A549 (cell line): ENCODE data around the gene RABIF. TPM values are rescaled to one million over a fixed set of nuclear protein-coding genes. Genes with fewer than 3 reads are reported as not detected.
"Not testable (repeated sequence)": the region's sequence is repeated elsewhere in the genome, so short reads cannot be mapped to it uniquely, and the experiment has no call there.

Experiments
- ATAC-seq, 2 experiments: fragments of 200-7000 bp in 1 of 2; fragments of >200 bp in 1 of 2; cut with Nextera tagmentation in 1 of 2; cut with Tn5 transposase in 1 of 2; 3 replicates each; pipeline versions ENCODE4 v1.8.0 to v1.9.1; 2018 to 2020; ENCODE audit warnings: mild to moderate bottlenecking in 1 of 2, moderate library complexity in 1 of 2
- CTCF ChIA-PET: fragments of 300-600 bp; sonication (Branson Sonifier 250); formaldehyde crosslinking; extraction: SDS; loops from one replicate; lab custom pipeline; 2021; ENCODE audit warnings: antibody characterized with exemption, inconsistent platforms; lab: Yijun Ruan, JAX
- POLR2A ChIA-PET: fragments of 350-600 bp; formaldehyde crosslinking; extraction: SDS; loops from one replicate; lab custom pipeline; 2021; ENCODE audit warnings: antibody characterized with exemption, inconsistent platforms; lab: Yijun Ruan, JAX
- DNase-seq, 2 experiments: peaks; one replicate each; pipeline versions ENCODE4 v3.0.0 to v3.0.0-alpha.2; 2011 to 2016; ENCODE audit warnings: low read depth in 1 of 2, low spot score in 1 of 2
- FAIRE-seq: peaks from 2 replicates; lab custom pipeline; 2011; peaks lifted over from hg19 to GRCh38; lab: Jason Lieb, UNC
- H3K27ac ChIP-seq, 2 experiments: fragments of >200 bp; sonication (Bioruptor Twin); formaldehyde crosslinking; 3 replicates each; pipeline ENCODE4 v1.5.1; 2016 to 2017
- H3K4me1 ChIP-seq: fragments of >200 bp; sonication (Bioruptor Twin); formaldehyde crosslinking; 3 replicates; pipeline ENCODE4 v1.6.1; 2016
- H3K4me2 ChIP-seq: fragments of >200 bp; sonication (Bioruptor Twin); formaldehyde crosslinking; 3 replicates; pipeline ENCODE4 v1.6.1; 2016
- H3K4me3 ChIP-seq: fragments of >200 bp; sonication (Bioruptor Twin); formaldehyde crosslinking; 3 replicates; pipeline ENCODE4 v1.5.1; 2016
- H3K9me3 ChIP-seq: fragments of >200 bp; sonication (Bioruptor Twin); formaldehyde crosslinking; 3 replicates; pipeline ENCODE4 v1.6.1; 2016
- CEBPB ChIP-seq, 2 experiments: fragments of >200 bp in 1 of 2; sonication (Bioruptor Twin) in 1 of 2; formaldehyde crosslinking in 1 of 2; IDR thresholded peaks; 2 replicates each; pipeline ENCODE4 v1.6.1; 2012 to 2016
- CHD2 ChIP-seq: fragments of 150-350 bp; IDR thresholded peaks from 2 replicates; pipeline ENCODE4 v1.6.1; 2014; ENCODE audit warnings: low read length; ENCODE audit not compliant: partially characterized antibody
- CHD4 ChIP-seq: fragments of 200-600 bp; sonication (generic); IDR thresholded peaks from 2 replicates; pipeline ENCODE4 v1.6.1; 2016; ENCODE audit warnings: antibody characterized with exemption, mild to moderate bottlenecking, borderline replicate concordance
- ESRRA ChIP-seq: fragments of 150-350 bp; IDR thresholded peaks from 2 replicates; pipeline ENCODE4 v1.6.1; 2014; ENCODE audit warnings: mild to moderate bottlenecking, low read length, borderline replicate concordance
- FOSL2 ChIP-seq, 2 experiments: fragments of 450-650 bp in 1 of 2; fragments of >200 bp in 1 of 2; sonication (Bioruptor Twin) in 1 of 2; formaldehyde crosslinking; IDR thresholded peaks; 2 replicates each; pipeline versions ENCODE4 v1.5.0 to v1.6.1; 2016 to 2020; ENCODE audit warnings: mild to moderate bottlenecking in 1 of 2, moderate library complexity in 1 of 2
- HES2 ChIP-seq: fragments of >200 bp; sonication (Bioruptor Twin); formaldehyde crosslinking; IDR thresholded peaks from 2 replicates; pipeline ENCODE4 v1.6.1; 2016
- HEYL ChIP-seq: fragments of 250-450 bp; sonication (Bioruptor Pico); IDR thresholded peaks from 2 replicates; pipeline ENCODE4 v1.8.0; 2021; ENCODE audit warnings: mild to moderate bottlenecking, moderate library complexity
- HOXB5 ChIP-seq: fragments of 250-450 bp; sonication (Bioruptor Pico); IDR thresholded peaks from 2 replicates; pipeline ENCODE4 v1.5.0; 2020; ENCODE audit warnings: mild to moderate bottlenecking, moderate library complexity
- JUN ChIP-seq, 2 experiments: fragments of >200 bp; sonication (Bioruptor Twin); formaldehyde crosslinking; IDR thresholded peaks; 2 replicates in 1 of 2; 3 replicates in 1 of 2; pipeline ENCODE4 v1.6.1; 2016 to 2017
- JUNB ChIP-seq: fragments of >200 bp; sonication (Bioruptor Twin); formaldehyde crosslinking; IDR thresholded peaks from 2 replicates; pipeline ENCODE4 v1.6.1; 2016
- KDM1A ChIP-seq: fragments of 200-600 bp; sonication (generic); IDR thresholded peaks from 2 replicates; pipeline ENCODE4 v1.6.1; 2016; ENCODE audit warnings: low read depth, mild to moderate bottlenecking
- KDM5A ChIP-seq: fragments of 200-600 bp; sonication (generic); IDR thresholded peaks from 2 replicates; pipeline ENCODE4 v1.6.1; 2016; ENCODE audit warnings: antibody characterized with exemption, mild to moderate bottlenecking
- MYC ChIP-seq: IDR thresholded peaks from 2 replicates; pipeline ENCODE4 v1.6.1; 2012; ENCODE audit warnings: mild to moderate bottlenecking, inconsistent platforms, low read length, improper control_type of control experiment, borderline replicate concordance
- PBX3 ChIP-seq: IDR thresholded peaks from 2 replicates; pipeline ENCODE4 v1.6.1; 2012
- RCOR1 ChIP-seq: fragments of 150-350 bp; IDR thresholded peaks from 2 replicates; pipeline ENCODE4 v1.6.1; 2014; ENCODE audit warnings: antibody characterized with exemption, low read length, low read depth
- RFX5 ChIP-seq: fragments of 450-650 bp; IDR thresholded peaks from 2 replicates; pipeline ENCODE4 v1.7.1; 2014; ENCODE audit warnings: antibody characterized with exemption, mild to moderate bottlenecking, moderate library complexity
- TFCP2L1 ChIP-seq: fragments of 250-450 bp; sonication (Bioruptor Pico); IDR thresholded peaks from 2 replicates; pipeline ENCODE4 v1.5.0; 2021; ENCODE audit warnings: mild to moderate bottlenecking
- ZC3H11A ChIP-seq: fragments of 450-650 bp; IDR thresholded peaks from 2 replicates; pipeline ENCODE4 v1.6.1; 2014; ENCODE audit warnings: antibody characterized with exemption, mild to moderate bottlenecking
- ZNF302 ChIP-seq: fragments of 250-450 bp; sonication (Bioruptor Pico); IDR thresholded peaks from 2 replicates; pipeline ENCODE4 v1.9.0; 2021; ENCODE audit warnings: inconsistent platforms, mild to moderate bottlenecking, moderate library complexity
- WGBS: methylation state at CpG from one replicate; pipeline ENCODE4 v1.1.6; 2017; ENCODE audit errors: missing lambda C conversion rate; 5-methylcytosine and 5-hydroxymethylcytosine counted together
- polyA plus RNA-seq, 4 experiments: library from polyadenylated mRNA; depleted of rRNA in 3 of 4; stranded (reverse); fragments of >200 nt; fragmentation: RNase III in 1 of 4; extraction: RNeasy Plus Mini Kit Qiagen cat#74134 plus additional on column Dnase treatment in 1 of 4; gene quantifications; 2 replicates in 3 of 4; 3 replicates in 1 of 4; pipeline ENCODE4 v1.2.3, GENCODE V29; 2011 to 2017
- small RNA-seq, 6 experiments: library from RNA; depleted of rRNA; stranded (forward); fragments of <200 nt; gene quantifications; one replicate each; pipeline ENCODE3, GENCODE V24; 2012

The RABIF gene
- polyA plus RNA-seq, 2 of the 4 experiments (the other 2 are of a cell fraction), result 16.8 to 22.1 TPM

GRCh38 chr1:202831906-202832305, 57.0 kb downstream of the RABIF start:
- Histone ChIP-seq H3K4me2 (no peak overlapping the region), H3K27ac (no peak overlapping the region), H3K4me3 (no peak overlapping the region), H3K4me1 (no peaks in the 10 kb centered on the region), H3K9me3 (no peaks in the 10 kb centered on the region)
- CTCF ChIA-PET, result no interaction called here
- DNase-seq, result no peak
- no peak for FAIRE-seq
- WGBS, result 57% methylated on average over 3 of the region's 3 CpGs
- TF ChIP-seq JUNB (no peak), RCOR1 (no peak), PBX3 (no peak), ZNF302 (no peak), MYC (no peak), CHD2 (no peak), KDM1A (no peak), HEYL (no peak), CHD4 (no peak), TFCP2L1 (CRISPR knock-in tag) (no peak), JUN (IDR thresholded peaks at IDR 0.05) (no peak), KDM5A (no peak), ESRRA (no peak), RFX5 (no peak), FOSL2 (IDR thresholded peaks at IDR 0.05) (no peak), FOSL2 (CRISPR knock-in tag; IDR thresholded peaks at IDR 0.05) (no peak), HOXB5 (CRISPR knock-in tag) (no peak), CEBPB (IDR thresholded peaks at IDR 0.05) (no peak), HES2 (no peak)
- no peak for ATAC-seq
- POLR2A ChIA-PET, result no interaction called here

DNA sequence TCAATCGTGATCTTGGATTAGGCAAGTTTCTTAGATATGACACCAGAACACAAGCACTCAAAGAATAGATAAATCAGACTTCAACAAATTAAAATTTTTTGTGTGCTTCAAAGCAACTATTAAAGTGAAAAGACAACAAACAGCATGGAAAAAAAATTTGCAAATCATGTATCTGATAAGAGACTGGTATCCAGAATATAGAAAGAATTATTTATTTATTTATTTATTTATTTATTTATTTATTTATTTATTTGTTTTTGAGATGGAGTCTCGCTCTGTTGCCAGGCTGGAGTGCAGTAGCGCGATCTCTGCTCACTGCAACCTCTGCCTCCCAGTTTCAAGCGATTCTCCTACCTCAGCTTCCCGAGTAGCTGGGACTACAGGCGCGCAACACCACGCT, 59.7 kb downstream of the RABIF start:
- H3K4me3 ChIP-seq, POLR2A ChIA-PET, H3K9me3 ChIP-seq, DNase-seq, FAIRE-seq, CTCF ChIA-PET, H3K4me1 ChIP-seq, ATAC-seq, H3K27ac ChIP-seq, H3K4me2 ChIP-seq: not testable (repeated sequence)
- 79% methylated on average over 9 of the region's 9 CpGs for WGBS
- TF ChIP-seq ZC3H11A, result peak; percentile 79

Small RNAs within 50 kb of the gene (small RNA-seq; reads per million reads assigned to genes)
- 0 reads per million in 6 experiments for gene RF00019

Other genes with a start within 250 kb of the RABIF start
- gene SYT2, start 178.7 kb downstream of the RABIF start, polyA plus RNA-seq (2011; rRNA removed), result 0.03 TPM in 2 replicates
- gene SYT2, start 178.7 kb downstream of the RABIF start, polyA plus RNA-seq (2017; fragmentation: RNase III; extraction: RNeasy Plus Mini Kit Qiagen cat#74134 plus additional on column Dnase treatment), result 0.01 to 0.04 TPM (median 0.03 TPM) in 3 replicates
- 44.3 and 45.1 TPM in 2 replicates for gene KDM5B, start 80.7 kb downstream of the RABIF start, polyA plus RNA-seq (2011; rRNA removed)
- gene KDM5B, start 80.7 kb downstream of the RABIF start, polyA plus RNA-seq (2017; fragmentation: RNase III; extraction: RNeasy Plus Mini Kit Qiagen cat#74134 plus additional on column Dnase treatment), result 14.1 to 16.4 TPM (median 15.8 TPM) in 3 replicates
- gene PCAT6, start 78.2 kb downstream of the RABIF start, polyA plus RNA-seq (2011; rRNA removed), result 2.3 and 3.5 TPM in 2 replicates
- gene PCAT6, start 78.2 kb downstream of the RABIF start, polyA plus RNA-seq (2017; fragmentation: RNase III; extraction: RNeasy Plus Mini Kit Qiagen cat#74134 plus additional on column Dnase treatment), result 1.9 to 3.1 TPM (median 2.4 TPM) in 3 replicates
- 59.4 and 60.3 TPM in 2 replicates for gene KLHL12, start 38.1 kb upstream of the RABIF start, polyA plus RNA-seq (2011; rRNA removed)
- 18.2 to 19.9 TPM (median 19.4 TPM) in 3 replicates for gene KLHL12, start 38.1 kb upstream of the RABIF start, polyA plus RNA-seq (2017; fragmentation: RNase III; extraction: RNeasy Plus Mini Kit Qiagen cat#74134 plus additional on column Dnase treatment)
- gene ADIPOR1, start 69.2 kb upstream of the RABIF start, polyA plus RNA-seq (2011; rRNA removed), result 131 and 149 TPM in 2 replicates
- 51.4 to 56.4 TPM (median 55.2 TPM) in 3 replicates for gene ADIPOR1, start 69.2 kb upstream of the RABIF start, polyA plus RNA-seq (2017; fragmentation: RNase III; extraction: RNeasy Plus Mini Kit Qiagen cat#74134 plus additional on column Dnase treatment)
- gene CYB5R1, start 78.1 kb upstream of the RABIF start, polyA plus RNA-seq (2011; rRNA removed), result 15.9 and 19.0 TPM in 2 replicates
- gene CYB5R1, start 78.1 kb upstream of the RABIF start, polyA plus RNA-seq (2017; fragmentation: RNase III; extraction: RNeasy Plus Mini Kit Qiagen cat#74134 plus additional on column Dnase treatment), result 16.5 to 19.3 TPM (median 19.3 TPM) in 3 replicates
- gene TMEM183A, start 118.2 kb upstream of the RABIF start, polyA plus RNA-seq (2011; rRNA removed), result 114 and 123 TPM in 2 replicates
- gene TMEM183A, start 118.2 kb upstream of the RABIF start, polyA plus RNA-seq (2017; fragmentation: RNase III; extraction: RNeasy Plus Mini Kit Qiagen cat#74134 plus additional on column Dnase treatment), result 46.3 to 49.4 TPM (median 48.4 TPM) in 3 replicates
- 0.47 and 1.0 TPM in 2 replicates for gene PPFIA4, start 137.3 kb upstream of the RABIF start, polyA plus RNA-seq (2011; rRNA removed)
- 0.33 to 0.63 TPM (median 0.44 TPM) in 3 replicates for gene PPFIA4, start 137.3 kb upstream of the RABIF start, polyA plus RNA-seq (2017; fragmentation: RNase III; extraction: RNeasy Plus Mini Kit Qiagen cat#74134 plus additional on column Dnase treatment)
- gene MYOG, start 196.9 kb upstream of the RABIF start, polyA plus RNA-seq (2011; rRNA removed), result not detected in 2 replicates
- gene MYOG, start 196.9 kb upstream of the RABIF start, polyA plus RNA-seq (2017; fragmentation: RNase III; extraction: RNeasy Plus Mini Kit Qiagen cat#74134 plus additional on column Dnase treatment), result not detected in 3 replicates
- 0.48 and 0.50 TPM in 2 replicates for gene ADORA1, start 238.6 kb upstream of the RABIF start, polyA plus RNA-seq (2011; rRNA removed)
- gene ADORA1, start 238.6 kb upstream of the RABIF start, polyA plus RNA-seq (2017; fragmentation: RNase III; extraction: RNeasy Plus Mini Kit Qiagen cat#74134 plus additional on column Dnase treatment), result 0.94 to 2.4 TPM (median 1.8 TPM) in 3 replicates